GM21528 (cell line): ENCODE measurements around the gene AZI2.

Experiments used
- ATAC-seq: cut with Tn5 transposase; IDR thresholded peaks from one replicate; pipeline ENCODE4 v1.9.1; 2021; ENCODE audit warnings: mild to moderate bottlenecking, moderate library complexity; ENCODE audit not compliant: unreplicated experiment, low FRiP score

AZI2 gene, protein sequence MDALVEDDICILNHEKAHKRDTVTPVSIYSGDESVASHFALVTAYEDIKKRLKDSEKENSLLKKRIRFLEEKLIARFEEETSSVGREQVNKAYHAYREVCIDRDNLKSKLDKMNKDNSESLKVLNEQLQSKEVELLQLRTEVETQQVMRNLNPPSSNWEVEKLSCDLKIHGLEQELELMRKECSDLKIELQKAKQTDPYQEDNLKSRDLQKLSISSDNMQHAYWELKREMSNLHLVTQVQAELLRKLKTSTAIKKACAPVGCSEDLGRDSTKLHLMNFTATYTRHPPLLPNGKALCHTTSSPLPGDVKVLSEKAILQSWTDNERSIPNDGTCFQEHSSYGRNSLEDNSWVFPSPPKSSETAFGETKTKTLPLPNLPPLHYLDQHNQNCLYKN

DNA sequence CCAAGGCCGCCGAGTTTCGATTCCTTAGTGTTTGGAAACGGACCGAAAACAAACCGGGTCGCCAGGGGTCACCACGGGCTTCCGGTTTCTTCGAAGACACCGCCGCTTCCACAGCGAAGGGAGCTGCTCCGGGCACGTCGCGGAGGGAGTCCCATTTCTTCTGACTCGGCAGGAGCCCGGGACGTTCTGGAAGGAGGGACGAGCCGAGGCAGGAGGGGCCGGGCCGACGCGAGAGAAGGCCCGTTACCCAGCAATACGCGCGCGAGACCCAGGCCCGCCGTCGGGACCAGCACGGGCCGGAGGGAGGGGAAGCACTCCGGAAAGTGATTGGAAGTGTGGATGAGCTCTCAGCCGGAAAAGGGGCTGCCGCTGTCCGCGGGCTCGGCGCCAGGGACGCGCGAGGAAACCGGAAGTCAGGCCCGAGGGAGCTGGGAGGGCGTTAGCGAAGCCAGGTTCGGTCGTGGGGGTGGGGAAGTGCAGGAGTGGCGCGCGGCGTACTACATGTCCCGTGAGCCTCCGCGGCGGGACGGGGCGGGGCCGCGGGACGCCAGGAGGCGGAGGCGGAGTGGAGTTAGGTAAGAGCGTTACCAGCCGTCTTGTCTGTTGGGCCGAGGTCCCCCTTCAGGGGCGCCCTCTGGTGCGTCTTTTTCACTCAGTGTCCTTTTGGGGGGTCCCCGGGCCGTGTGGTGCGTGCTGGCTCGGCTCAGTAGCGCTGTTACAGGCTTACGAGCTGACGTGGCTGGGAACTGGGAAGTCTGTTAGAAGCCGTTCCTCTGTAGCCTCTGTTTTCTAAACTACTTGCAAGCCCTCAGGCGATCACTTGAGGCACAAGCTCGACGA, at the start of gene AZI2, which contains the start of gene ZCWPW2:
AZI2 (minus strand) TSS at position 196 of the 840 bp plus-strand sequence. CDS start 8,207 bp downstream, outside the sequence.
ZCWPW2 (plus strand) TSS at position 93 of the 840 bp plus-strand sequence. CDS start 64,348 bp downstream, outside the sequence.
- ATAC-seq: peak; percentile 96

DNA sequence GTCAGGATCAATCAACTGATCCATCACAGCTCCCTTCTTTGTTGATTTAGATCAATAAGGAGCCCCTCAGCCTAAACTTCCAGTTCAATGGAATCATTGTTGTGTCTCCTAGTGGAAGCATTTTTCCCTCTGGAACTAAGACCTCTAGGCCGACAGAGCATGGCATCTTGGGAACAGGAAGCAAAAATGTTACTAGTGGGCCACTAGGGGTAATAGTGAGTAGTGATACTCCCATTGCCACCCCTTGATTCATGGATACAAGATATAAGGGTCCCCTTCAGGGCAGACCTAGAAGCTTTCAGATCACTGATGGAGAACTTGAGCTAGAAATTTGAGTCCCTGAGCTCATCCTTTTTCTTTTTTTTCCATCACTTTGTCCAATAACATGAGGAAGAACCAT, 40.4 kb upstream of the AZI2 start:
- ATAC-seq: no peak

DNA sequence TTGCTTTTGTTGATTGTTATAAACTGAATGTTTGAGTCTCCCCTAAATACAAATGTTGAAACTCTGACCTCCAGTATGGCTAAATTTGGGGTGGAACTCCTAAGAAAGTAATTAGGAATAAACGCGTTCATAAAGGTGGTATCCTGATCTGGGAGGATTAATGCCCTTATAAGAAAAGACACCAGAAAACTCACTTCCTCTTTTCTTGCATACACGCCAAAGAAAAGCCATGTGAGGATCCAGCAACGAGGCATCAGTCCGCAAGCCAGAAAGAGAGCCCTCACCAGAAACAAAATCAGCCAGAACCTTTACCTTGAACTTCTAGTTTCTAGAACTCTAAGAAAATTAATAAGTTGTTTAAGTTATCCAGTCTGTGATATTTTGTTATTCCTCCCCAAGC, 37.4 kb upstream of the AZI2 start:
- ATAC-seq: no peak

DNA sequence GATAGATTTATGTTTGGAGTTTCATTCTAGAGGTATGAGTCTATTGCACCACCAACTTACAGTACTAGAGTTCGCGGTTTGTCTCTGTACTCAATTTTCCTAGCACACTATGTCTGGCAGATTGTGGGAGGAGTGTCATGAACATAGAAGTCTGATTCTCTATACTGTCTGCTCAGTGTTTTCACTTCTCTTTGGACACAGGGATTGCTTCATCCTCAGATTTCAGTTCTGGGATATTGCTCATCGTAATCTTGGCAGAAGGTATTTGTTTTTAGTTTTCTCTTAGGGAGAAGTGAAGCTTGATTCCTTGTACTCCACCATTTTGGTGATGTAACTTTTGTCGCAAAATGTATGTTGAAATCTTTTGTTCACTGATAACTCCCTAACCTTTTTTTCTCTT, 27.8 kb upstream of the AZI2 start:
- no peak for ATAC-seq

DNA sequence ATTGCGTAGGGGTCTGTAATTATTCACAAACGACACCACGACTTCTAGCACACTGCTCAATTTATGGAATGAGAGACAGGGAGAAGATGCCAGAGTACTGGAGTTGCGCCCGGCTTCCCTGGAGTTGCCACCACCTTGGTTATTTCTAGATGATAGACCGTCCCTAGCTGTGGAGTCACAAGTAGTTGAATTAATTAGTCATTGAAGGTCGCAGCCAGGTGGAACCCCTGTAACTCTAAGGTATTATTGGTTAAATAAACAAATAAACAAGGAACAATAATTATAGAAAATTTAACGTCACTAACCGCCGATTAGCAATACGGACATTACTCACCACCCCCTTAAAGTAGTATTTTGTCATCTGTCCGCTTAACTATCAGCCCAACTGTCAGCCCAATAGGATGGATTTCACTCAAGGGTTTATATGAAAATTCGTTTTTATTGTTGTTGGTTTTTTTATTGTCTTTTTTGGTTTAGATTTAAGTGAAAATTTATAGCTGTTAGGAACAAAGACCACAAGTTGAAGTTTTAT, 911 bp upstream of the AZI2 start:
- no peak for ATAC-seq

DNA sequence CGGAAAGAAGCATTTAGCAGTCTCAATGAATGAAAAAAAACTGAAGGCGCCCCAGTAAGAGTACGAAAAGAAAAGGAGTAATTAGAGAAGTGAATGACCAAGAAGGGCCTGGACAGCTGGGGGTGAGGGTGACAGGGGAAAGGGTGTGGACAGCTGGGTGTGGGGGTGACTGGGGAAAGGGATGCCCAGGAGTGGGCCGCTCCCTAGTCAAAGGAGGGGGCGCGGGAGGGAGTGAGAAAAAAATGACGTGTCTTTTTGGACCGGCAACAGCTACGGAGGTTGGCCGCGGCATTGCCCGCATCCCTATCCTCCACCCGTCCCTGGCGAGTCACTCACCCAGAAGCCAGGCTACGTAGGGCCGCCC, 377 bp downstream of the AZI2 start:
- no peak for ATAC-seq

DNA sequence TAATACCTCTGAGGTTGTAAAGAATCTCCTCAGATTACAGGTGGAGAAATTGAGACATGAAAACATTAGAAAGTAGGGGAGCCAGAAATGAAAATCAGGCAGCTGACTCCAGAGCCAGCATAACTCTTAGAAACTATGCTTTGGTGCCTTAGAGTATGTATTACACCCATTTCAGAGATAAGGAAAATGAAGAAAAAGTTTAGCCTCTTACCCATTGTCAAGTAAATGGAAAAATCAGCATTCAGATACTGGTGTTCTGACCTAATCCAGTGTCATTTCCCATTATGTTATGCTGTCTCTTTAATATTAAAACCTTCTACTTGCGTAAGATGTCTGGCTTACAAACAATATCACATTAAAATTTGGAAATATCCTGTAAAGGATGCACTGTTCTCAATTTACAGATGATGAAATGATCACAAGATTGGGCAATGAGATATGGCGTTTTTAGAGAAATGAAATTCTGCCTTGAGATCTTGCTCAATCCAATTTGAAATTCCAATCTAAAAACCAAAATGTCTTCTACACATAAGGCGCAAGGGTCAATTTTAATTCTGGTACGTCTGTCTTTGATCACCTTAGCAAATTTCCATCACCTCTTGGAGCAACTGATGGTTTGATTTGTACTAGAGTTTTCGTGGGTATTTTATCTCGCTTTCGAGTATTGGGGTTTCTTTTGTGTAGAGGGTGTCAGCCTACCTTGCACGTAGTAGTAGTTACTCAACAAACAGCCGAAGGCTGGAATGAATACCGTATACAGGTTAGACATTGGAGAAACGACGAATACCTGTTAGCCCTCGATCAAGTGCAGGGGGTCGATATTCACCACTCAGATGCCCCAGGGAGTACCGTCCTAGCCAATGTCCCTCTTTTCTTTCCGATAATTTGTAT, 1.0 kb downstream of the AZI2 start:
- ATAC-seq: no peak

DNA sequence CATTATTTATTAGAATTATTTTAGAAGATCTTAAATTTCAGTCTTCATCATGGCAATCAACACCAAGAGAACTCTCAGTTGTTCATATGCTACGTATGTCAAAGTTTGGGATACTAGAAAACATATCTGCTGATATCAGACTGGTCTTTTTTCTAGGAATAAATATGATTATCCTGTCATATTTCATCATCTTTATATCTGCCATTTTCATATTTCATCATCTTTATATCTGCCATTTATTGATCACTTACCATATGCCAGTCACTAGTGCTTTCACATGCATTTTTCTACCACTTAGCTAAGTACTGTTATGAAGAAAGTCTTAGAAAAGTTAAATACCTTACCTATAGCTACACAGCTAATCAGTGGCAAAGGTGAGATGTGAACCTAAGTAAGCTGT, 2.9 kb downstream of the AZI2 start:
- ATAC-seq: no peak

DNA sequence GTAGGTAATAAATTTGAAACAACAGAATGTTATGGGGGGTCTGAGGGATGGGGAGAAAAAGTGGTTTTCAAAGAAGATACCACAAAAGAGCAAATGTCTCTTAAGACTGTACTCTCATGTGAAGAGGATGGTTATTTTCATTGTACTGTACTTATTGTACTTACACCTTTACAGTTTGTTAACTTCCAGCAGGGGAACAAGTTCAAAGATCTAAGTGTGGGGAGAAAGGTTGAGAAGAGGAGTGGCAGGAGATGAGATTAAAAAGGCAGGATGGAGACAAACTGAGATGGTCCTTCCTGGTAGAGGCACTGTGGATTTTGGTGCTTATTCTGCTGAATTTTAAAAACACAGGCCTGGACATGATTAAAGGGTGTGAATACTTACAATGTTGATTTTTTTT, 5.5 kb downstream of the AZI2 start:
- no peak for ATAC-seq

DNA sequence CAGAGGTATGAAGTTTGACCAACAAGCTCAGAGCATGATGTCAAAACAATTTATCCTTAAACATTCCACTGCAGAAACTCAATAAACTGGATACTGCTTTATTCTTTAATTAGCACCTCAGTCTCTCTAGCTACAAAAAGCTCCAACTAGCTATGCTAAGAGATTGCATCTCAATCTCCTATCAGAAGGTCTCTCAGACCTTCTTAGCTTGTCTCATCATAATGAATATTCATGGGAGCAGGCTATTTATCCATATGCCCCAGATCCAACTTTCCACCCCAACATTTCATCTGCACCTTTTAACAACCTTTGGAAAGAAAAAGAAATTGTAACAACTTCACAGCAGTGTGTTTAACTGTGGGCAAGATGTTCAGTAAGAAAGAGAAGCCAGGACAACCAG, 11.4 kb downstream of the AZI2 start:
- no peak for ATAC-seq

DNA sequence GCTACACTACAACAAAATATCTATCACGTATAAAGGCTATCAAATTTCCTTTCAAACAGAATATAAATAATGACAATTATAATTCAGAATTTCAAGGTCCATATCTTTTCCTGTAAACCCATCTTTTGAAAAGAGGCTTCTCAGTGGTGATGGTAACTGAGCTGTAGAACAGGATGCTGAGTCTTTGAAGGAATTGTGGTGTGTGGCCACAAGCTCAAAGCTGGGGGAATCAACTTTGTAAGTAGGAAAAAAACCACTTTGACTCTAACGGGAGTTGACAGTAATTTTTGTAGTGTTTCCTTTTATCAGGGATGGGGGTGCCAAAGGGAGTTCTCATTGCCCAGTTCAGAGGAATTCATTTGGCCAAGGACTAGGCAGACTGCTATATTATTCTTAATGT, 13.4 kb downstream of the AZI2 start:
- no peak for ATAC-seq

DNA sequence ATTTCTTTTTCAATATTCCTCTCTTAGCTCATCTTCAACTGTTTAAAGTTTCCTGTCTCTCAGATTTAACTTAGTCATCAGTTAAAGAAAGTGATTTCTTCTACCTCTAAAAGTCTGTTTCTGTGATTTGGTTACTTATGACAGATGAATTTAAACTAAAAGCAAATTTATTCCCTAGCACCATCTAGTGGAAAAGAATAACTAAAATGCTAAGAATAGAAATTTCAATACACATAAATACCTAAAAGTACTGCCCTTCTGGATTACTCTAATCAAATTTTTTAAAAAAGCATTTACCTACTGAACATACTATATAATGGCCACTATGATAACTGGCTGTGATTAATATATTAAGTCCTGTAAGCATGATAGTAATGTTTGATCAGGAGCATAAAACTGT, 14.1 kb downstream of the AZI2 start:
- no peak for ATAC-seq

DNA sequence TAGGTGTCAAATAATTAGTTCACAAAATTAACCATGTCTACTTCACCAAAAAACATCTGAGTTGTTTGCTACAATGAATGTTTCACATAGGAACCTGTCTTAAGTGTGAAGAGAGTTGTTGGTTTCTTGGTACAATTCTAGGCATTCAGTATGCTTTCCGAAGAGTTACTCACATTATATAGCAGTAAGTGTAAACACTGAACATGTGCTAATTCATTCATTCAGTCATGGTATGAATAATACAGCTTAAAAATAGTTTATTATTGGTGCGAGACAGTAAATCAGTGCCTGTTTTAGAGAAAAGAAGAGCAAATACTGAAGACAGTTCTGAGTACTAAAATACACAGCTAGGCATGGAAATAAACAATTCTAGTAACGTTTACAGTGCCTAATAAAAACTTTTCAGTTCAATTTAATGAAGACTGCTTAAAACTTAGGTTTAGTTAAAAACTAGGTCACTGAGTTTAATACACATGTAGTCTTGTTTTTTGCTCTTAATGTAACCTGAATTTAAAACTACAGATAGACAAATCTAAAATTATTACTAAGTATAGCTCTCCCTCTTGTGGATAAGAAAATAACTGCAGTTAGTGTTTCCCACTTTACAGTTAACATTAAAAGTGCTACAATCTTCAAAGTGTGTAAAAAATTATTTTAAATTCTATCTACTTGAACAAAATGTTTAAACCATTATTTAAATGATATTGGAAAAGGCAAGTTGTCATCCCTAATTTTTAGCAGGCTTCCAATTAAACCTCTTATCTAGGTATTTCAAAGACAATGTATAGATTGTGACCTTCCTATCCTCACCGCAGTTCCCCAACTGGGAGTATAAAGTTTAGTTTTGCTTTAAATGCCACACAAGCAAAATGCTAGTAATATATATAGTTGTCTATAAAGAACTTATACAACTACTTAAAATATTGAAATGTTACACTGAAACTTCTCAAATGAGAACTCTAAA, 20.2 kb downstream of the AZI2 start:
- ATAC-seq: peak; percentile 41

DNA sequence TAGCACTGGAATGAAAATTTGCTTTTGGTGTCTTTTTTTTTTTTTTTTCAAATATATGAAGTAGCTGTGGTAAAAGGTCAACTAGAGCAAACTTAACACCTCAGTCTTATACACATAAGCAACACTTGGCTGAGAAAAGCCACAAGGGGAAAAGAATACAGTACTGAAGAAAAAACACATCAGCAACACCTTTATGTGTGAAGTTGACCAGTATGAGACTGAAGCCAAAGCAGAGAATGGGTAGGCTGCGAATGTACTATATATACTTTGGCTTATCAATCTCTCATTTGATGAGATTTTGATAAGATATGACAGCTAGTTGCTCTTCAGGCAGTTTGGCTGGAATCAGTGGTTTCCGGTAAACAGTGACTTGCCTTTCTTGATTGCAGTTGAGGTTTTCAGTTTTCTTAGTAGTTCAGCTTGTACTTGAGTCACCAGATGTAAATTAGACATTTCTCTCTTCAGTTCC, 22.1 kb downstream of the AZI2 start:
- ATAC-seq: peak; percentile 65

DNA sequence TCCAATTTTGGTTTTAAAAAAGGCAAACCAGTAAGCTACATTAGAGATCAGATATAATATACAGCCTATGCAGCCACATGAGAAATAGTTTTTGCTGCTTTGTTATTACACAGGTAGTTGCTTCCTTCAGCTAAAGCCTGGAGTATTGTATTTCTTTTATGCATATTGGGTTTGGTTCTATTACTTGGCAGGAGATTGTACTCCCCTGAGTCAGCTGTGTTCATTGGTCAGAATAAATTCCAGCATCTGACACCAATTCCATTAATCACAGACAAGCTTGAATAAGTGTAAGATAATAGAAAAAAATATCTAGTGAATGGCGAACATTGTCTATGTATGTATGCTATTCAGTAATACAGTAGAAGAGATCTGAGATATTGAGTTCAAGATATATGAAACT, 26.2 kb downstream of the AZI2 start:
- ATAC-seq: no peak

DNA sequence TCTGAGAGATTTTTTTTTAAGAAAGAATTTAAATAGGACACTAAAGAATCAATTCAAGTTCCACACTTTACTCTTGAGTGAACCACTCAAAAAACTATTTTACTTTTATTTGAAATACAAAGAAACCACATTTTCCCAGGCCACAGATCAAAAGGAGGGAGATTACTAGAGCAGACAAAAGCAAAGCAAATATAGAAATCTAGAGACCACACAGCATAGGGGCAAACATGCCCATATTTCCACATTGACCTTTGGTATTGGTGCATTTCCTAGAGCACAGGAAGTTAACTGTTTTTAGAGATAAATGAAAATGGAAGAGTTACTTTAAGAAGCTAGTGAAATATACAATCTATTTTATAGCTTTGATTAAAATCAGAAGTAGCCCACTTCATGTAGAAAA, 27.6 kb downstream of the AZI2 start:
- no peak for ATAC-seq

DNA sequence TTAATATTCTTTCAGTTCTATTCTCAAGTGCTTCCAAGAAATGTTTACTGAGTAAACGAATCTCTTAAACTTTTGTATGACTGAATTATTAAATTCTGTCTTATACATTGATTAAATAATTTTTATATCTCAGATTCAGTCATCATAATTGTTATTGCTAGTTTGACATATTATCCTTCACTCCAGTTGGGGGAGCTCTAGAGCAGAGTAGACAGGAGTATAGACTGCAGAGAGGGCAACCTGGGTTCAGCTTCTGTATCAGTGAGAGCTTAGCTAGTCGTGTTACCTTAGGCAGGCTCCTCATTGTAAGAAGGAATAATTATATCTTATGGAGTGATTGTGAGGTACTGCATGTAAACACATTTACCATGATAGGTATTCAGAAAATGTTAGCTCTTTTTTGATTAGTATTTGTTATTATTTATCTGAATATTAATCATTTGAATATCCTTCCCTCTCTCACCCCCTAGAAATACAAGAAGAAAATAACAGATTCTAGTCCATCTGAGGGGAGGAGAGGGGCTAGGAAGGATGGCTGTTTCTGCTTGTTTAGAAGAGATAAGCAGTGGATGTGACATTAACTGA, 31.1 kb downstream of the AZI2 start:
- peak; percentile 73 for ATAC-seq

DNA sequence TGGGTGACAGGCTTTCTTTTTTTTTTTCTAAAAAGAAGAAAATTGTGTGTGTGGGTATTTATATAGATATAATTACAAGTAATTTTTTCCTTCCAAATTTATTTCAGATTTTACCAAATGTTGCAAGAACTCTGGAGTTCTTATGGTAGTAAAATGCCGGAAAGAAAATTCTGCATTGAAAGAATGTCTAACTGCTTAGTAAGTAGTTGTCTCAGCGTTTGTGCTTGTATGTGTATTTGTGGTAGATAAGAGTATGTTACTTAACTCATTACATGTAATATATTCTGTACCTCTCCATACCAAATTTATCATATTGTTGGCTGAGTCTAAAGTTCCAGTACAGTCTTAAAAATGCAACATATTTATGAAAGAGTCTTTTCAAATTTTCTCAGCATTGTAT, 32.4 kb downstream of the AZI2 start:
- ATAC-seq: no peak

DNA sequence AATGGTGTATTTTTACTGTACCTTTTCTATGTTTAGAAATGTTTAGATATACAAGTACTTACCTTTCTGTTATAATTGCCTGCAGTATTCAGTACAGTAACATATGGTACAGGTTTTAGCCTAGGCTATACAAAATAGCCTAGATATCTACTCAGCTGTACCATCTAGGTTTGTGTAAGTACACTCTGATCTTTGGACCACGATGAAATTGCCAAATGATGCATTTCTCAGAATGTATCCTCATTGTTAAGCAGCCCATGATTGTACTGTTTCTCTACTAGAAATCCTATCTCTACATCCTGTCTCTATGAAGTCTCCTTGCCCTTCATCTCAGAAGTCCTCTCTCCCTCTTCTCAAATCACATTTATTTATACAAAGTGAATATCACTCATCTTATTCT, 32.9 kb downstream of the AZI2 start:
- ATAC-seq: no peak
